SK-N-SH treated with all-trans-retinoic acid at 6 μM for 48 hours (cell line): ENCODE measurements around the gene PTPRF.
A peak's percentile ranks its signal among the peaks of the same experiment; 100 is the strongest.

Experiments used
- ATAC-seq: fragments of 200-7000 bp; cut with Tn5 transposase; 3 replicates; pipeline ENCODE4 v1.9.1; 2020; ENCODE audit warnings: mild to moderate bottlenecking, moderate library complexity
- ARNTL ChIP-seq: fragments of 450-650 bp; formaldehyde crosslinking; IDR thresholded peaks from 2 replicates; pipeline ENCODE4 v1.5.0; 2020; ENCODE audit warnings: low read depth, mild to moderate bottlenecking, moderate library complexity, borderline replicate concordance
- BACH2 ChIP-seq: fragments of 250-450 bp; sonication (Bioruptor Pico); IDR thresholded peaks from 2 replicates; pipeline ENCODE4 v1.9.0; 2021; ENCODE audit warnings: mild to moderate bottlenecking, borderline replicate concordance
- CREB5 ChIP-seq: fragments of 250-450 bp; sonication (Bioruptor Pico); IDR thresholded peaks from 2 replicates; pipeline ENCODE4 v1.5.1; 2020; ENCODE audit warnings: low read depth, mild to moderate bottlenecking, moderate library complexity
- CSDC2 ChIP-seq: fragments of 250-450 bp; sonication (Bioruptor Pico); IDR thresholded peaks from 2 replicates; pipeline ENCODE4 v1.5.0; 2020; ENCODE audit warnings: mild to moderate bottlenecking, moderate library complexity
- CSRNP3 ChIP-seq: fragments of 250-450 bp; sonication (Bioruptor Pico); IDR thresholded peaks from 2 replicates; pipeline ENCODE4 v1.5.1; 2021; ENCODE audit warnings: mild to moderate bottlenecking, moderate library complexity
- ESRRG ChIP-seq: fragments of 250-450 bp; sonication (Bioruptor Pico); IDR thresholded peaks from 2 replicates; pipeline ENCODE4 v1.6.1; 2021; ENCODE audit warnings: mild to moderate bottlenecking
- ISL1 ChIP-seq: fragments of 250-450 bp; sonication (Bioruptor Pico); IDR thresholded peaks from 2 replicates; pipeline ENCODE4 v2.1.2; 2022; ENCODE audit warnings: mild to moderate bottlenecking, moderate library complexity
- OSR1 ChIP-seq: fragments of 250-450 bp; sonication (Bioruptor Pico); IDR thresholded peaks from 2 replicates; pipeline ENCODE4 v1.8.0; 2022; ENCODE audit warnings: moderate library complexity, mild to moderate bottlenecking, inconsistent platforms
- PATZ1 ChIP-seq: fragments of 250-450 bp; sonication (Bioruptor Pico); IDR thresholded peaks from 2 replicates; pipeline ENCODE4 v1.8.0; 2020; ENCODE audit warnings: mild to moderate bottlenecking, moderate library complexity, borderline replicate concordance
- POU6F1 ChIP-seq: fragments of 250-450 bp; sonication (Bioruptor Pico); IDR thresholded peaks from 2 replicates; pipeline ENCODE4 v1.8.0; 2021; ENCODE audit warnings: low read depth, mild to moderate bottlenecking, moderate library complexity, borderline replicate concordance
- PPARA ChIP-seq: fragments of 250-450 bp; sonication (Bioruptor Pico); IDR thresholded peaks from 2 replicates; pipeline ENCODE4 v1.5.0; 2020; ENCODE audit warnings: mild to moderate bottlenecking, borderline replicate concordance
- SNAI2 ChIP-seq: fragments of 250-450 bp; sonication (Bioruptor Pico); IDR thresholded peaks from 2 replicates; pipeline ENCODE4 v1.5.0; 2020; ENCODE audit warnings: mild to moderate bottlenecking, moderate library complexity
- TCF4 ChIP-seq: fragments of 250-450 bp; sonication (Bioruptor Pico); IDR thresholded peaks from 2 replicates; pipeline ENCODE4 v1.8.0; 2021; ENCODE audit warnings: mild to moderate bottlenecking, moderate library complexity, borderline replicate concordance
- TSHZ2 ChIP-seq: fragments of 250-450 bp; sonication (Bioruptor Pico); IDR thresholded peaks from 2 replicates; pipeline ENCODE4 v1.5.0; 2020; ENCODE audit warnings: mild to moderate bottlenecking, moderate library complexity
- ZC3H10 ChIP-seq: fragments of 250-450 bp; sonication (Bioruptor Pico); IDR thresholded peaks from 2 replicates; pipeline ENCODE4 v1.5.1; 2021; ENCODE audit warnings: mild to moderate bottlenecking, moderate library complexity
- ZFP3 ChIP-seq: fragments of 250-450 bp; sonication (Bioruptor Pico); IDR thresholded peaks from 2 replicates; pipeline ENCODE4 v1.5.0; 2020; ENCODE audit warnings: mild to moderate bottlenecking, moderate library complexity
- ZFP30 ChIP-seq: fragments of 450-650 bp; formaldehyde crosslinking; IDR thresholded peaks from 2 replicates; pipeline ENCODE4 v1.5.0; 2022; ENCODE audit warnings: mild to moderate bottlenecking, moderate library complexity
- ZNF565 ChIP-seq: fragments of 450-650 bp; formaldehyde crosslinking; conservative IDR thresholded peaks from 2 replicates; pipeline ENCODE4 v1.5.0; 2020; ENCODE audit warnings: low read depth, mild to moderate bottlenecking, moderate library complexity
- ZNF8 ChIP-seq: fragments of 450-650 bp; formaldehyde crosslinking; IDR thresholded peaks from 2 replicates; pipeline ENCODE4 v1.5.0; 2020; ENCODE audit warnings: mild to moderate bottlenecking, moderate library complexity

The PTPRF gene

GRCh38 chr1:43557744-43558245 lies 27.1 kb downstream of the PTPRF start:
- peak; percentile 73 for ATAC-seq

GRCh38 chr1:43558346-43558841 lies 27.7 kb downstream of the PTPRF start:
- ATAC-seq = peak; percentile 84
- TF ChIP-seq ZNF8 (no peak), ISL1 (CRISPR knock-in tag) (0 out of 2 replicates have a peak, but pooled peaks have one; percentile 14), PATZ1 (CRISPR knock-in tag) (peak; percentile 28; the same call in 1 of the 2 replicates), ARNTL (CRISPR knock-in tag) (no peak), ZFP3 (no peak), ZFP30 (CRISPR knock-in tag) (no peak), OSR1 (CRISPR knock-in tag) (no peak), SNAI2 (CRISPR knock-in tag) (no peak), ESRRG (CRISPR knock-in tag) (no peak), CSRNP3 (CRISPR knock-in tag) (no peak)

More at GRCh38 chr1:43557744-43558245, 27.1 kb downstream of the PTPRF start:
- no peak for TF ChIP-seq ZNF565 (CRISPR knock-in tag)
- TF ChIP-seq TSHZ2 (CRISPR knock-in tag) = no peak
- TF ChIP-seq ISL1 (CRISPR knock-in tag) = no peak
- no peak for TF ChIP-seq CSDC2
- no peak for TF ChIP-seq BACH2 (CRISPR knock-in tag)
- TF ChIP-seq OSR1 (CRISPR knock-in tag) = no peak
- no peak for TF ChIP-seq CREB5 (CRISPR knock-in tag)
- TF ChIP-seq ZNF8 = no peak
- no peak for TF ChIP-seq ZC3H10 (CRISPR knock-in tag)
- TF ChIP-seq TCF4 (CRISPR knock-in tag) = no peak
- no peak for TF ChIP-seq ZFP3
- TF ChIP-seq POU6F1 = no peak
- no peak for TF ChIP-seq ZFP30 (CRISPR knock-in tag)
- no peak for TF ChIP-seq PPARA (CRISPR knock-in tag)

GRCh38 chr1:43559714-43560113 lies 29.0 kb downstream of the PTPRF start:
- TF ChIP-seq SNAI2 (CRISPR knock-in tag) (no peak), ZNF8 (no peak), ZFP3 (no peak), CSRNP3 (CRISPR knock-in tag) (no peak)
- no peak for ATAC-seq
